WTC11 (cell line): Measurements from ENCODE around the gene MYBL2. TPM values are rescaled to one million over a fixed set of nuclear protein-coding genes. Genes with fewer than 3 reads are reported as not detected.

ENCODE experiments used
- ATAC-seq: fragments of 200-7000 bp; cut with Tn5 transposase; 2 replicates; pipeline ENCODE4 v1.10.0; 2021; ENCODE audit warnings: mild to moderate bottlenecking, moderate library complexity
- CTCF ChIA-PET: fragments of 300-600 bp; sonication (Branson Sonifier 250); formaldehyde crosslinking; loops from one replicate; lab custom pipeline; 2021; ENCODE audit warnings: antibody characterized with exemption; lab: Charles Lee
- POLR2A ChIA-PET: fragments of 350-600 bp; sonication (Branson Sonifier 250); formaldehyde crosslinking; loops from one replicate; lab custom pipeline; 2021; ENCODE audit warnings: antibody characterized with exemption; lab: Charles Lee
- DNase-seq: peaks from one replicate; pipeline ENCODE4 v3.0.0; 2021; ENCODE audit warnings: low spot score
- H3K27ac Mint-ChIP-seq: 2 replicates; pipeline ENCODE4 v1.8.0; 2021; ENCODE audit warnings: mixed read lengths
- H3K27me3 Mint-ChIP-seq: 2 replicates; pipeline ENCODE4 v1.8.0; 2021; ENCODE audit warnings: low read depth, mild to moderate bottlenecking, moderate library complexity, mixed read lengths
- H3K36me3 Mint-ChIP-seq: 2 replicates; pipeline ENCODE4 v1.8.0; 2021; ENCODE audit warnings: mixed read lengths
- H3K4me1 Mint-ChIP-seq: 2 replicates; pipeline ENCODE4 v1.8.0; 2022; ENCODE audit warnings: mixed read lengths
- H3K4me3 Mint-ChIP-seq: 2 replicates; pipeline ENCODE4 v1.8.0; 2021; ENCODE audit warnings: mild to moderate bottlenecking, moderate library complexity, mixed read lengths
- H3K9me3 Mint-ChIP-seq: 2 replicates; pipeline ENCODE4 v1.8.0; 2021; ENCODE audit warnings: mixed read lengths
- CREM ChIP-seq: sonication (generic); formaldehyde crosslinking; IDR thresholded peaks from 2 replicates; pipeline ENCODE4 v1.8.1; 2022; ENCODE audit warnings: mild to moderate bottlenecking, missing genetic modification reagents, moderate library complexity
- GTF2I ChIP-seq: fragments of 250-450 bp; sonication (Bioruptor Pico); conservative IDR thresholded peaks from 2 replicates; pipeline ENCODE4 v1.4.0; 2021; ENCODE audit warnings: mild to moderate bottlenecking
- NR3C1 ChIP-seq: sonication (generic); formaldehyde crosslinking; conservative IDR thresholded peaks from 2 replicates; pipeline ENCODE4 v1.8.1; 2023; ENCODE audit warnings: low read depth, mild to moderate bottlenecking, missing genetic modification reagents
- TCF7 ChIP-seq: sonication (generic); formaldehyde crosslinking; IDR thresholded peaks from 2 replicates; pipeline ENCODE4 v1.8.0; 2022; ENCODE audit warnings: mild to moderate bottlenecking, low read depth, missing genetic modification reagents, moderate library complexity
- TEAD1 ChIP-seq: sonication (generic); formaldehyde crosslinking; IDR thresholded peaks from 2 replicates; pipeline ENCODE4 v1.8.0; 2022; ENCODE audit warnings: mild to moderate bottlenecking, missing genetic modification reagents
- ZNF121 ChIP-seq: sonication (generic); formaldehyde crosslinking; IDR thresholded peaks from 2 replicates; pipeline ENCODE4 v1.8.0; 2023; ENCODE audit warnings: missing genetic modification reagents
- total RNA-seq: library from RNA; stranded (reverse); gene quantifications from 3 replicates; pipeline ENCODE4 v1.2.3, GENCODE V29; 2021
- TF ChIP-seq, protein P1 (sequence below): fragments of 250-450 bp; sonication (Bioruptor Pico); IDR thresholded peaks from 2 replicates; pipeline ENCODE4 v1.9.0; 2021; ENCODE audit warnings: mild to moderate bottlenecking, borderline replicate concordance
- TF ChIP-seq, protein P2 (sequence below): fragments of 200-600 bp; IDR thresholded peaks from 2 replicates; pipeline ENCODE4 v1.8.0; 2022; ENCODE audit warnings: antibody characterized with exemption
- TF ChIP-seq, protein P3 (sequence below): fragments of 250-450 bp; sonication (Bioruptor Pico); IDR thresholded peaks from 2 replicates; pipeline ENCODE4 v1.8.0; 2021; ENCODE audit warnings: mild to moderate bottlenecking
- TF ChIP-seq, protein P4 (sequence below): sonication (generic); formaldehyde crosslinking; IDR thresholded peaks from 2 replicates; pipeline ENCODE4 v1.8.0; 2022; ENCODE audit warnings: mild to moderate bottlenecking, missing genetic modification reagents
- TF ChIP-seq, protein P5 (sequence below): sonication (generic); formaldehyde crosslinking; IDR thresholded peaks from 2 replicates; pipeline ENCODE4 v1.8.1; 2022; ENCODE audit warnings: mild to moderate bottlenecking, missing genetic modification reagents, moderate library complexity, borderline replicate concordance

MYBL2 gene
- total RNA-seq, 1 experiment from 2014 or later: 166 TPM

DNA sequence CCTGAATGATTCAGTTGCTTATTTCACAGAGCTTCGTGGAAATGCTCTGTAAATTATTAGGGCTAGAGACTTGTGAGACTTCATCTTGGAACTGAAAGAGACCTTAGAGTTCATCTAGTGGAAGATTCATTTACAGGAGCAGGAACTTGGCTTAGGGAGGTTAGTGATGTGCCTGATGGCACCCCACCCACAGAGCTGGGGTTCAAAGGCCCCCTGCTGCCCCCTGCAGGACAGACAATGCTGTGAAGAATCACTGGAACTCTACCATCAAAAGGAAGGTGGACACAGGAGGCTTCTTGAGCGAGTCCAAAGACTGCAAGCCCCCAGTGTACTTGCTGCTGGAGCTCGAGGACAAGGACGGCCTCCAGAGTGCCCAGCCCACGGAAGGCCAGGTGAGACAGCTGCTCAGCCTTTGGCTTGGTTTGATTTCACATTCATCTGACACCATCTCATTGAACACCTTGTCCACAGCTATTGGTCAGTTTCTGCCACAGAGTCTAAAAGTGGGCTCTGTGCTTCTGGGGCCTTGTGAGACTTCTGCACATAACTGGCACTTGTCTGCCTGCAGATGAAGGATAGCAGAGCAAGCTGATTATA lies 25.1 kb downstream of the MYBL2 start:
- DNase-seq (peak; percentile 70), ATAC-seq (peak; percentile 65)
- Mint-ChIP-seq H3K9me3 (no peaks in the 10 kb centered on the region), H3K4me1 (no peaks in the 10 kb centered on the region), H3K36me3 (peaks cover 38% of the 10 kb centered on the region), H3K27me3 (no peaks in the 10 kb centered on the region), H3K27ac (no peak overlapping the region), H3K4me3 (no peak overlapping the region)
- TF ChIP-seq, protein P1, sequence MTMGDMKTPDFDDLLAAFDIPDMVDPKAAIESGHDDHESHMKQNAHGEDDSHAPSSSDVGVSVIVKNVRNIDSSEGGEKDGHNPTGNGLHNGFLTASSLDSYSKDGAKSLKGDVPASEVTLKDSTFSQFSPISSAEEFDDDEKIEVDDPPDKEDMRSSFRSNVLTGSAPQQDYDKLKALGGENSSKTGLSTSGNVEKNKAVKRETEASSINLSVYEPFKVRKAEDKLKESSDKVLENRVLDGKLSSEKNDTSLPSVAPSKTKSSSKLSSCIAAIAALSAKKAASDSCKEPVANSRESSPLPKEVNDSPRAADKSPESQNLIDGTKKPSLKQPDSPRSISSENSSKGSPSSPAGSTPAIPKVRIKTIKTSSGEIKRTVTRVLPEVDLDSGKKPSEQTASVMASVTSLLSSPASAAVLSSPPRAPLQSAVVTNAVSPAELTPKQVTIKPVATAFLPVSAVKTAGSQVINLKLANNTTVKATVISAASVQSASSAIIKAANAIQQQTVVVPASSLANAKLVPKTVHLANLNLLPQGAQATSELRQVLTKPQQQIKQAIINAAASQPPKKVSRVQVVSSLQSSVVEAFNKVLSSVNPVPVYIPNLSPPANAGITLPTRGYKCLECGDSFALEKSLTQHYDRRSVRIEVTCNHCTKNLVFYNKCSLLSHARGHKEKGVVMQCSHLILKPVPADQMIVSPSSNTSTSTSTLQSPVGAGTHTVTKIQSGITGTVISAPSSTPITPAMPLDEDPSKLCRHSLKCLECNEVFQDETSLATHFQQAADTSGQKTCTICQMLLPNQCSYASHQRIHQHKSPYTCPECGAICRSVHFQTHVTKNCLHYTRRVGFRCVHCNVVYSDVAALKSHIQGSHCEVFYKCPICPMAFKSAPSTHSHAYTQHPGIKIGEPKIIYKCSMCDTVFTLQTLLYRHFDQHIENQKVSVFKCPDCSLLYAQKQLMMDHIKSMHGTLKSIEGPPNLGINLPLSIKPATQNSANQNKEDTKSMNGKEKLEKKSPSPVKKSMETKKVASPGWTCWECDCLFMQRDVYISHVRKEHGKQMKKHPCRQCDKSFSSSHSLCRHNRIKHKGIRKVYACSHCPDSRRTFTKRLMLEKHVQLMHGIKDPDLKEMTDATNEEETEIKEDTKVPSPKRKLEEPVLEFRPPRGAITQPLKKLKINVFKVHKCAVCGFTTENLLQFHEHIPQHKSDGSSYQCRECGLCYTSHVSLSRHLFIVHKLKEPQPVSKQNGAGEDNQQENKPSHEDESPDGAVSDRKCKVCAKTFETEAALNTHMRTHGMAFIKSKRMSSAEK (CRISPR knock-in tag): no peak
- TF ChIP-seq, protein P2, sequence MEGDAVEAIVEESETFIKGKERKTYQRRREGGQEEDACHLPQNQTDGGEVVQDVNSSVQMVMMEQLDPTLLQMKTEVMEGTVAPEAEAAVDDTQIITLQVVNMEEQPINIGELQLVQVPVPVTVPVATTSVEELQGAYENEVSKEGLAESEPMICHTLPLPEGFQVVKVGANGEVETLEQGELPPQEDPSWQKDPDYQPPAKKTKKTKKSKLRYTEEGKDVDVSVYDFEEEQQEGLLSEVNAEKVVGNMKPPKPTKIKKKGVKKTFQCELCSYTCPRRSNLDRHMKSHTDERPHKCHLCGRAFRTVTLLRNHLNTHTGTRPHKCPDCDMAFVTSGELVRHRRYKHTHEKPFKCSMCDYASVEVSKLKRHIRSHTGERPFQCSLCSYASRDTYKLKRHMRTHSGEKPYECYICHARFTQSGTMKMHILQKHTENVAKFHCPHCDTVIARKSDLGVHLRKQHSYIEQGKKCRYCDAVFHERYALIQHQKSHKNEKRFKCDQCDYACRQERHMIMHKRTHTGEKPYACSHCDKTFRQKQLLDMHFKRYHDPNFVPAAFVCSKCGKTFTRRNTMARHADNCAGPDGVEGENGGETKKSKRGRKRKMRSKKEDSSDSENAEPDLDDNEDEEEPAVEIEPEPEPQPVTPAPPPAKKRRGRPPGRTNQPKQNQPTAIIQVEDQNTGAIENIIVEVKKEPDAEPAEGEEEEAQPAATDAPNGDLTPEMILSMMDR: peak; percentile 42; the same call in 1 of the 2 replicates
- POLR2A ChIA-PET: interaction anchor here (0.7 kb wide), 1 partner anchor 235 kb away, joined by 4 read pairs; no protein-coding TSS in a partner anchor
- CTCF ChIA-PET: interaction anchor here (0.5 to 1.7 kb wide), 17 partner anchors 14 to 297 kb away, joined by 3 to 27 read pairs (median 3); no protein-coding TSS in a partner anchor

DNA sequence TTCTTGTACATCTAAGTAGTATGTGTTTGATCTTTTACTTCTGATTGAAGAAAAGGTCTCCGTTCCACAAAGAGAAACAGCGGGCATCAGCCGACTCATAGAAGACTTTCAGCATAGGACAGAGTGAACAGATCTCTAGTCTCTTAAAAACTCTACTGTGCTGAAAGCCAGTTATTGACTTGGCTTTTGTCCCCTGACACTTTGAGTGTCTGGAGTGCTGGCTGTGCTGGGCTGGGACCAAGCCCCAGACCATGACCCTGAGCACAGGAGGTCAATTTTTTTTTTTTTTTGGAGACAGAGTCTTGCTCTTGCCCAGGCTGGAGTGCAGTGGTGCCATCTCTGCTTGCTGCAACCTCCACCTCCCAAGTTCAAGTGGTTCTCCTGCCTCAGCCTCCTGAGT lies 27.8 kb downstream of the MYBL2 start:
- no peak for ATAC-seq
- ChIA-PET POLR2A (no interaction called here), CTCF (no interaction called here)
- Mint-ChIP-seq H3K9me3 (no peaks in the 10 kb centered on the region), H3K27me3 (no peaks in the 10 kb centered on the region), H3K4me3 (no peak overlapping the region), H3K36me3 (peaks cover 36% of the 10 kb centered on the region), H3K4me1 (no peaks in the 10 kb centered on the region)
- DNase-seq: no peak
- no peak for TF ChIP-seq CREM (CRISPR knock-in tag)
- no peak for TF ChIP-seq NR3C1 (CRISPR knock-in tag)
- no peak for TF ChIP-seq TEAD1 (CRISPR knock-in tag)
- TF ChIP-seq ZNF121 (CRISPR knock-in tag): no peak
- TF ChIP-seq, protein P3, sequence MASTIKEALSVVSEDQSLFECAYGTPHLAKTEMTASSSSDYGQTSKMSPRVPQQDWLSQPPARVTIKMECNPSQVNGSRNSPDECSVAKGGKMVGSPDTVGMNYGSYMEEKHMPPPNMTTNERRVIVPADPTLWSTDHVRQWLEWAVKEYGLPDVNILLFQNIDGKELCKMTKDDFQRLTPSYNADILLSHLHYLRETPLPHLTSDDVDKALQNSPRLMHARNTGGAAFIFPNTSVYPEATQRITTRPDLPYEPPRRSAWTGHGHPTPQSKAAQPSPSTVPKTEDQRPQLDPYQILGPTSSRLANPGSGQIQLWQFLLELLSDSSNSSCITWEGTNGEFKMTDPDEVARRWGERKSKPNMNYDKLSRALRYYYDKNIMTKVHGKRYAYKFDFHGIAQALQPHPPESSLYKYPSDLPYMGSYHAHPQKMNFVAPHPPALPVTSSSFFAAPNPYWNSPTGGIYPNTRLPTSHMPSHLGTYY (CRISPR knock-in tag): no peak
- TF ChIP-seq, protein P4, sequence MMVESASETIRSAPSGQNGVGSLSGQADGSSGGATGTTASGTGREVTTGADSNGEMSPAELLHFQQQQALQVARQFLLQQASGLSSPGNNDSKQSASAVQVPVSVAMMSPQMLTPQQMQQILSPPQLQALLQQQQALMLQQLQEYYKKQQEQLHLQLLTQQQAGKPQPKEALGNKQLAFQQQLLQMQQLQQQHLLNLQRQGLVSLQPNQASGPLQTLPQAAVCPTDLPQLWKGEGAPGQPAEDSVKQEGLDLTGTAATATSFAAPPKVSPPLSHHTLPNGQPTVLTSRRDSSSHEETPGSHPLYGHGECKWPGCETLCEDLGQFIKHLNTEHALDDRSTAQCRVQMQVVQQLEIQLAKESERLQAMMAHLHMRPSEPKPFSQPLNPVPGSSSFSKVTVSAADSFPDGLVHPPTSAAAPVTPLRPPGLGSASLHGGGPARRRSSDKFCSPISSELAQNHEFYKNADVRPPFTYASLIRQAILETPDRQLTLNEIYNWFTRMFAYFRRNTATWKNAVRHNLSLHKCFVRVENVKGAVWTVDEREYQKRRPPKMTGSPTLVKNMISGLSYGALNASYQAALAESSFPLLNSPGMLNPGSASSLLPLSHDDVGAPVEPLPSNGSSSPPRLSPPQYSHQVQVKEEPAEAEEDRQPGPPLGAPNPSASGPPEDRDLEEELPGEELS (CRISPR knock-in tag): no peak
- TF ChIP-seq, protein P5, sequence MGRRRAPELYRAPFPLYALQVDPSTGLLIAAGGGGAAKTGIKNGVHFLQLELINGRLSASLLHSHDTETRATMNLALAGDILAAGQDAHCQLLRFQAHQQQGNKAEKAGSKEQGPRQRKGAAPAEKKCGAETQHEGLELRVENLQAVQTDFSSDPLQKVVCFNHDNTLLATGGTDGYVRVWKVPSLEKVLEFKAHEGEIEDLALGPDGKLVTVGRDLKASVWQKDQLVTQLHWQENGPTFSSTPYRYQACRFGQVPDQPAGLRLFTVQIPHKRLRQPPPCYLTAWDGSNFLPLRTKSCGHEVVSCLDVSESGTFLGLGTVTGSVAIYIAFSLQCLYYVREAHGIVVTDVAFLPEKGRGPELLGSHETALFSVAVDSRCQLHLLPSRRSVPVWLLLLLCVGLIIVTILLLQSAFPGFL (CRISPR knock-in tag): no peak
- TF ChIP-seq GTF2I (CRISPR knock-in tag): no peak
- TF ChIP-seq TCF7 (CRISPR knock-in tag): no peak
- TF ChIP-seq, all 79 proteins: peak for 0
- H3K27ac Mint-ChIP-seq: no peak overlapping the region
